BJ (cell line): ENCODE data around the gene UGT1A9. TPM values are rescaled to one million over a fixed set of nuclear protein-coding genes. Genes with fewer than 3 reads are reported as not detected.

Source experiments
- CTCF ChIA-PET: fragments of 350-600 bp; formaldehyde crosslinking; extraction: SDS; loops from one replicate; lab custom pipeline; 2021; ENCODE audit warnings: antibody characterized with exemption, inconsistent platforms; lab: Yijun Ruan, JAX
- POLR2A ChIA-PET: fragments of 300-600 bp; sonication (Branson Sonifier 250); formaldehyde crosslinking; extraction: SDS; loops from one replicate; lab custom pipeline; 2021; ENCODE audit warnings: antibody characterized with exemption; lab: Charles Lee
- DNase-seq: peaks from one replicate; pipeline ENCODE4 v3.0.0-alpha.2; 2011; ENCODE audit warnings: low read depth
- H3K27me3 ChIP-seq: 2 replicates; pipeline ENCODE4 v1.6.0; 2011; ENCODE audit warnings: low read length; ENCODE audit not compliant: control insufficient read depth, insufficient read depth
- H3K36me3 ChIP-seq: 2 replicates; pipeline ENCODE4 v1.5.1; 2011; ENCODE audit warnings: low read length; ENCODE audit not compliant: control insufficient read depth, insufficient read depth
- H3K4me3 ChIP-seq: 2 replicates; pipeline ENCODE4 v1.5.1; 2011; ENCODE audit warnings: low read depth, mild to moderate bottlenecking, control low read depth, low read length
- polyA plus RNA-seq: library from polyadenylated mRNA; depleted of rRNA; stranded (reverse); fragments of >200 nt; gene quantifications from 2 replicates; pipeline ENCODE4 v1.2.3, GENCODE V29; 2011
- TF ChIP-seq, protein P1 (sequence below): IDR thresholded peaks from 2 replicates; pipeline ENCODE4 v1.5.1; 2011; ENCODE audit warnings: low read depth, mild to moderate bottlenecking, control low read depth, inconsistent platforms, low read length, moderate library complexity; ENCODE audit not compliant: insufficient read depth

The UGT1A9 gene
- polyA plus RNA-seq, 1 experiment = not detected

GRCh38 chr2:233673896-233674295 is 2.2 kb downstream of the UGT1A9 start:
- no peaks in the 10 kb centered on the region for H3K36me3 ChIP-seq
- TF ChIP-seq, protein P1, sequence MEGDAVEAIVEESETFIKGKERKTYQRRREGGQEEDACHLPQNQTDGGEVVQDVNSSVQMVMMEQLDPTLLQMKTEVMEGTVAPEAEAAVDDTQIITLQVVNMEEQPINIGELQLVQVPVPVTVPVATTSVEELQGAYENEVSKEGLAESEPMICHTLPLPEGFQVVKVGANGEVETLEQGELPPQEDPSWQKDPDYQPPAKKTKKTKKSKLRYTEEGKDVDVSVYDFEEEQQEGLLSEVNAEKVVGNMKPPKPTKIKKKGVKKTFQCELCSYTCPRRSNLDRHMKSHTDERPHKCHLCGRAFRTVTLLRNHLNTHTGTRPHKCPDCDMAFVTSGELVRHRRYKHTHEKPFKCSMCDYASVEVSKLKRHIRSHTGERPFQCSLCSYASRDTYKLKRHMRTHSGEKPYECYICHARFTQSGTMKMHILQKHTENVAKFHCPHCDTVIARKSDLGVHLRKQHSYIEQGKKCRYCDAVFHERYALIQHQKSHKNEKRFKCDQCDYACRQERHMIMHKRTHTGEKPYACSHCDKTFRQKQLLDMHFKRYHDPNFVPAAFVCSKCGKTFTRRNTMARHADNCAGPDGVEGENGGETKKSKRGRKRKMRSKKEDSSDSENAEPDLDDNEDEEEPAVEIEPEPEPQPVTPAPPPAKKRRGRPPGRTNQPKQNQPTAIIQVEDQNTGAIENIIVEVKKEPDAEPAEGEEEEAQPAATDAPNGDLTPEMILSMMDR = no peak
- ChIA-PET POLR2A (no interaction called here), CTCF (no interaction called here)
- H3K27me3 ChIP-seq = no peaks in the 10 kb centered on the region
- no peak for DNase-seq
- H3K4me3 ChIP-seq = no peak overlapping the region

DNA sequence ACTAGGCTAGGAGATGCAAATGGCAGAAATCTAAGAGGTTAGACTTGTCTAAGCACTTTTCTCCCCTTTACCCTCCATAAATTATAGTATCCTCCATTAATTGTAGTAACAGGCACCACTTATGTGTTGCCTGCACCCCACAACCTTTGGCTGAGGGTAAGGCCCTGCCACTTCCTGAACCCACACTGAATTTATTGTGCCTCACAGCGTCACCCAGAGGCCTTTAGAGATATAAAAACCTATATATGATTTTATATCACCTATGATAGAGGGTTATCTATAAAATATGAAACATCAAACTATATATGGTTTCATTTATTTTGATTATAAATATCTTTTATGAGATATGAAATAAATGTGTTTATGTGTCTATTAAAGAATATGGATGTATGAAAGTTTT is 2.6 kb downstream of the UGT1A9 start:
- TF ChIP-seq, protein P1 = no peak
- no peak for DNase-seq
- Histone ChIP-seq H3K4me3 (no peak overlapping the region), H3K36me3 (no peaks in the 10 kb centered on the region), H3K27me3 (no peaks in the 10 kb centered on the region)
- ChIA-PET POLR2A (no interaction called here), CTCF (no interaction called here)

- ChIA-PET CTCF (no interaction called here), POLR2A (no interaction called here)
- H3K4me3 ChIP-seq = no peak overlapping the region
Observed at GRCh38 chr2:233674995-233675394, 3.3 kb downstream of the UGT1A9 start.

DNA sequence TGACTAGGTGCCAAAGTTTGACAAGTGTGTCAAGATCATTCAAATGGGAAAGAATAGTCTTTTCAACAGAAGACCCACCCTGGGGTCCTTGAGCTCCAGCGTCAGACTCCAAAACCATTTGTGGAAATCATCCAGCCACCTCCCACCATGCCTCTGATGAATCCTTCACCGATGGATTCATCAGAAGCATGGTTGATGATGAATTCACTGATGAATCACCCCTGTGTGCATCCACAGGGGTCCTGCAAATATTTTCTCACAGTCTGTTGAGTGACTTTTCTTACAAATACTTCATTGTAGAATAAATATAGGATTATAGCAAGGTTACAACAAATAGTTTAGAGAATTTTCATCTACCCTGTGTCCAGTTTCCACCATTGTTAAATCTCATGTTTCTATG is 4.3 kb downstream of the UGT1A9 start:
- ChIA-PET POLR2A (no interaction called here), CTCF (no interaction called here)
- no peak overlapping the region for H3K4me3 ChIP-seq
- no peaks in the 10 kb centered on the region for H3K27me3 ChIP-seq
- DNase-seq = no peak
- H3K36me3 ChIP-seq = no peaks in the 10 kb centered on the region
- TF ChIP-seq, protein P1 = no peak

More at GRCh38 chr2:233674995-233675394, 3.3 kb downstream of the UGT1A9 start:
- DNase-seq = no peak
- H3K36me3 ChIP-seq = no peaks in the 10 kb centered on the region
- H3K27me3 ChIP-seq = no peaks in the 10 kb centered on the region
- TF ChIP-seq, protein P1 = no peak

GRCh38 chr2:233679196-233679595 is 7.5 kb downstream of the UGT1A9 start:
- Histone ChIP-seq H3K36me3 (no peaks in the 10 kb centered on the region), H3K4me3 (no peak overlapping the region), H3K27me3 (no peaks in the 10 kb centered on the region)
- ChIA-PET CTCF (no interaction called here), POLR2A (no interaction called here)
- TF ChIP-seq, protein P1 = no peak
- no peak for DNase-seq
